GM19238 (cell line): ENCODE results near the gene S100A14.
"Not testable (repeated sequence)": the region's sequence is repeated elsewhere in the genome, so short reads cannot be mapped to it uniquely, and the experiment has no call there.

Source experiments
- DNase-seq: peaks from one replicate; pipeline ENCODE4 v3.0.0; 2011; ENCODE audit warnings: low spot score; ENCODE audit not compliant: insufficient read length

S100A14 gene

DNA sequence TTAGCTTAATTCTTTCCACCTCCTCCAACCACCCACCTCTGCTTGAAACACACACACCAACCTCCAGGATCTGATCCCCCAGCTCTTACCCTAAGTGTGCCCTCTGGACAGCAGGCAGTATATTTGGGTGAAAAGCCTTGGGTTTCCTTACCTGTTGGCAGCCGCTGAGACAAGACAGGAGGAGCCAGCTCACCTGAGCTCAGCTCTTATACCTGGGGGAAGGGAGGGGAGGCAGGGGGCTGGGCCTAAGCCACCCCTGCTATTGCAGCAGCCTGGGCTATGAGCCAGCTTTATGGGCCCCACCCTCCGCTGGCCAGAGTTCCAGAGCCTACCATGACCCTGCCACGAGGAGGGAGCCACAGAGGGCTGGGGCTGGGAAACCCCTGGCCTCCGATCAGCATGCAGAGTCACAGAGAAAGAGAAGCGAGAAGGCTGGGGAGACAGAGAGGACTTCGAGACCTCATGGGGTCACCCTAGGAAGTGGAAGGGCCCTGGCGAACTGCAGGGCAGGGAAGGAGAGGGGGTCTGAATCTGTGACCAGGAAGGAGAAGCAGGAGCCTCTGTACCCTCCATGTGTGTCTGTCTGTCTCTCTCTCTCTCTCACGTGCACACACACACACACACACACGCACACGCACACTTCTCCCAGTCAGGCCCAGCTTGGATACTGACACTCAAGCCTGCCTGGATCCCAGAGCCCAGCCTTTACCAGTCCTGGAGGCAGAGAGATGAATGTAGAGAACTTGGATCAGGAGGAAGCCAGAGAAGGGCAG is at the start of gene S100A14:
TSS of gene S100A14 (minus strand) at position 182 of the 773 bp plus-strand sequence. CDS start 467 bp downstream, outside the sequence.
- no peak for DNase-seq

DNA sequence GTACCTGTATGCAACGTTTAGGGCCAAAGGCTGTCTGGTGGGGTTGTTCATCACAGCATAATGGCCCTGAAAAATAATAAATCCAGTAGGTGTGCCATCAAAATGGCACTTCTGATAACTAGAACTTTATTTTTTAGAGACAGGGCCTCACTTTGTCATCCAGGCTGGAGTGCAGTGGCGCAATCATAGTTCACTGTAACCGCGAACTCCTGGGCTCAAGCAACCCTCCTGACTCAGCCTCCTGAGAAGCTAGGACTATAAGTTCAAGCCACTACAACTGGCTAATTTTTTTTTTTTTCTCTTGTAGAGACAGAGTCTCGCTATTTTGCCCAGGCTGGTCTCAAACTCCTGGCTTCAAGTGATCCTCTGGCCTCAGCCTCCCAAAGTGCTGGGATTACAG is 47.1 kb upstream of the S100A14 start:
- DNase-seq: no peak

DNA sequence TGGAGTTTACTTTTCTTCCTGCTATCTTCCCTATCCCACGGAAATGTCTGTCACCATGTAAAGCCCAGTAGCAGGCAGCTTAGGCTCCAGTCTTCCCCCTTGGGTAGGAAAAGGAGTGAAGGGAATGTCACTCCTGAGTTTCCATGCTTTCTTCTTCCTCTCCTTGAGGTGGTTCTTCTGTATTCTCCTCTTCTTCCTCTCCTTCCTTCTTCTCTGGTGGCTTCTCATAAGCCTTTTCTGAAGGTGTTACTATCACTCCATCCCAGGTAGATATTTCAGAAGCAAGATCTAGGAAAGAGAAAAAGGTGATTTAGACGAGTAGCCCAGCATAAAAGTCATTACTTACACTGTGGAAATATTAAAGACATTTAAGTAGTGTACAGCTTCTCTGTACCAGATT is 46.1 kb upstream of the S100A14 start:
- DNase-seq: no peak

DNA sequence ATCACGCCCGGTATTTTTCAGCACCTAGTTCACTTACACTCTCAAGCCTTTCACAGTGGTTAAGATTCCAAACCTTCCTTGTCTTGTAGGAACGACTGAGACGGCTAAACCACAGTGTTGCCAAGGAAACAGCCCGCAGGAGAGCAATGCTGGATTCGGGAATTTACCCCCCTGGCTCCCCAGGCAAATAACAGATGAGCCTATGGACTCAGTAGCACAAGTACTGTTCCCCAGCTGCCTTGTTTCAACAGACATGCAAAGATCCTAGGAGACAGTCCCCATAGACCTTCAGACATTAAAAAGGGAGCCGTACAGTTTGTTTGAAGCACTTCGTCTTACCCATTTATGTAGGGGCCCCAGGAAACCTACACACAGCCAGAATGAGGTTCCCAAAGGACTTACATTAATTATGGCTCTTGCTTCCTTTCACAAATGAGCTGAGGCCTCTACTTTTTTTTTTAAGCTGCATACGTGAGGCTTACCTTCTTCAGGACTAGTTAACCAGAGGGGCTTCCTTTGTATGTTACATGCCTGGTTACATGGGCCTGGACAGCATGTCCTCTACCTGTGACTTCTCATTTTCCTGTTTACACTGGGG is 45.1 kb upstream of the S100A14 start:
- no peak for DNase-seq

DNA sequence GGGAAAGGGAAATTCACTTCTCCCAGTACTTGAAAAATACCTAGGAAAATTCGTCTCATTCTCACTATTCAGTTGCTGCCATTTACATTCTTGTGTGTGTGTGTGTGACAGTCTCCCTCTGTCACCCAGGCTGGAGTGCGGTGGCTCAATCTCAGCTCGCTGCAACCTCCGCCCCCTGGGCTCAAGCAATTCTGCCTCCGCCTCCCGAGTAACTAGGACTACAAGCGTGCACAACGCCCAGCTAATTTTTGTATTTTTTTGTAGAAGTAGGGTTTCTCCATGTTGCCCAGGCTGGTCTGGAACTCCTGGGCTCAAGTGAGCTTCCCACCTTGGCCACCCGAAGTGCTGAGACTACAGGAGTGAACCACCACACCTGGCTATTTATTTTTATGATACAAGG is 43.5 kb upstream of the S100A14 start:
- DNase-seq: no peak

DNA sequence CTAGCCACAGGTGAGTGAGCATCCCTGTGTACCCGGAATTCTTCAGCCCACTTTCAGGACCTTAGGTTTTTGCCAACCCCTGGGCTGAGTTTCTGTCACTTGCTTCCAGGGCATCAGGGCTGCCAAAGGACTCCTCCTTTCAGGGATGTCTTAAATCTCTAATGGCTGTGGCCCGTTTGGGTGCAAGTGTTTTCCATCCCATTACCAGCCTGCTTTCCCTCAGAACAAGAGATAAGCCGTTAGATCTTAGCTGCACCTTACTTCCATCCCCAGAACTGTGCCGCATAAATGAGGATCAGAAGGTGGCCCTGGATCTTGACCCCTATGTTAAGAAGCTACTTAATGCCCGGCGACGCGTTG is 43.0 kb upstream of the S100A14 start:
- no peak for DNase-seq

DNA sequence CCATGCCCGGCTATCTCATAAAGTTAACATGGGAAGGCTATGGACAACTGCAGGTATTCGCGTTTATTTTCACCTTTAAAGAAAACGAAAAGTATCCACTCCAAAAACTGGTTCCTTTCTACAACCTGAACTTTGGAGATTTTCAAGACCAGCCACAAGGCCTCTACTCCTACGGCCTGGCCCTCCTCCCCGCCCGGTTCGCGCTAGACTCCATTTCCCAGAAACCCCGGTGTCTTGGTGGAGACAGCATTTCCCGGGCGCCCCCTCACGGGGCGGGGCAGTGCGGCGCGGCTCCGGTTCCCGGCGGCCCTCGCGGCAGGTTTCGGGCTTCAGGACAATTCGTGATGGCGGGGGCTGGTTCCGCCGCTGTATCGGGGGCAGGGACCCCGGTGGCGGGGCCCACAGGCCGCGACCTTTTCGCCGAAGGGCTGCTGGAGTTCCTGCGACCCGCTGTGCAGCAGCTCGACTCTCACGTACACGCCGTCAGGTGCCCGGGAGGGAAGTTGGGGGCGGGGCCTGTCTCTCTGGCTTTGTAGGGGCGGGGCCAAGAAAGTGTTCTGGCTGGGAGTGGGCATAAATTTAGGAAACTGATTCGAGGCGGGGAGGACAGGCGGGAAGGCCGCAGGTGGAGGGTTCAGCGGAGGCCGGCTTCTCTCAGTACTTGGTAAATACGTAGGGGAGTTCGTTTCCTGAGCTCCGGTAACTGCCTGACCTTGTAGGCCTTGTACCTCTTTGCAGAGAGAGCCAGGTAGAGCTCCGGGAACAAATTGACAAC is 42.5 kb upstream of the S100A14 start, which contains the start of gene SNAPIN:
TSS of gene SNAPIN (plus strand) at position 304 of the 775 bp plus-strand sequence. CDS start at position 345, 41 bp downstream.
- DNase-seq: peak; percentile 89

DNA sequence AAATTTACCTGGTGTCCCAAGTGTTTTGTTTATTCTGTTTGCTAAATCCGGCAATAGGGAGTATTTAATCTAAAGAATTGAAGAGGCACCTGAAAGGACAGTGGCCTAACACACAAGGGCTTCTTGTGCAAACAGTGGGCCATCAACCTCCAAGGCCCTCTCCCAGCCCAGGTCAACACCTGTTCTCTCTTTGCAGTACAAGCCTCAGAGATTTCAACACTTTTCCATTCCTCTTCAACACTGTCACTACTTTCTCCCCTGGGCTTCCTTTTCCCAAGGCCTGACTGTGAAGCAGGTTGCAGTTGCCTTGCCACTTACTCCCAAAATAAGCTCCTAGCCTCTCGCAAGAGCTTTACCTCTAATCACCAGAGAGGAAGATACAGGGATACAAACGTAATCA is 39.2 kb upstream of the S100A14 start:
- DNase-seq: no peak

DNA sequence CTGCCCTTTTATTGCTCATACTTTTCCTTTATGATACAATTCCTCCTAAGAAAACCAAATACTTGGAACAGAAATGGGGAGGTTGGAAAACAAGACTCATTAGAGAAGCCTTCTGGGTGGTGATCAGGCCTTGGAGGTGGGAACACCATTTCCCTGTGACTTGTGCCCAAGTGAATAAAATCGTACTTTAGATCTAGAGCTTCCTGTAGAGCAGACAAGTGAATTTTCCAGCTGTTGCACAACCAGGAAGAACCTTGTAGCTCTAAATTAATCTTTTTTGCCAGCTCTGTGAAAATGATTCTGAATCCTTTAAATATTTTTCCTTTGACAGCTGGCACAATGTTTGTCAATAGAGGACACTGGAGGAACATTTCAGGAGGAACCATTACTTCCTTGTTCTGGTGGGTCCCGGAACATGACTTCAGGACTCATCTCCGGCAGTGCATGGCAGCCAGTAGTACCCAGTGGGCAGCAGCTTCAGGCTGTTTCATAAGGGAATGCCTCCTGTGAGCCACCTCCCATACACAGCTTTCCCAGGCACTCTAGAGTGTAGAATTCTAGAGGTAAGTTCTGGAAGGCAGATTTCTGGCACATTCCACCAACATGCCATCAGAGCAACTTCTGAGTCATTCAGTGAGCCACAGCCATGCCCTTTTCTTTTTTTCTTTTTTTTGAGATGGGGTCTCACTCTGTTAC is 36.8 kb upstream of the S100A14 start:
- no peak for DNase-seq

DNA sequence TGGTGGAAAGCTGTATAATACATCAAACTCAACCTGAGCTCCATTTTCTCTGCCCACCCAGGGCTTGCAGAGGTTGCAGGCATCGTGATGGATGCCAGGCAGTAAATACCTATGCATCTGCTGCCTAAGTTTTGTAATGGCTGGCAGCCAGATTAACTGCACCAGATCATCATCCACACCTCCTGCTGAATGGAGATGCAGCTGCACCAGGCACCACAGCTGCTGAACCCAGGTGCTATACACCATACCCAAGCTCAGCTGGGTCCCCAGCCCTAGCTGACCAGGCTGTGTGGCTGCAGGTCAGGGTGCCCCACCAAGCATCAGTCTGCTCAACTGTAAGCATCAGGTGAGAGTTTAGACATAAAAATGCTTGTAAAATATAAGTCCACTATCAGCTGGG is 35.6 kb upstream of the S100A14 start:
- DNase-seq: no peak

DNA sequence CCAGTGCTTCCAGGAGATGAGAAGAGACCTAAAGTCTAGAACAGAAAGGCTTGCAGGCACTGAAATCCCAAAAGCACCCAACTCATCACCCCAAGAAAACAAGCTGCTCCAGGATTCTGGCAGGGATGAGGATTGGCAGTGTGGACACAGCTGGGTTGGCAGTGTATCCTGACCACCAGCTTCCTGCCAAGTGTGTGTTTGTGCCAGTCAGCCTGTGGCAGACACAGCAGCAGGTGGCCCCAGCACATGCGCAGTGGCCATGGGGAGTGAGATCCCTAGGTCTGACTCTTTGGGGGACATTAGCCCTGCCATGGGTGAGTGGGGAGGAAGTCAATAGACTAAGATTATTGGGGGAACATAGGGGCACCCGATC is 33.7 kb upstream of the S100A14 start:
- DNase-seq: no peak

DNA sequence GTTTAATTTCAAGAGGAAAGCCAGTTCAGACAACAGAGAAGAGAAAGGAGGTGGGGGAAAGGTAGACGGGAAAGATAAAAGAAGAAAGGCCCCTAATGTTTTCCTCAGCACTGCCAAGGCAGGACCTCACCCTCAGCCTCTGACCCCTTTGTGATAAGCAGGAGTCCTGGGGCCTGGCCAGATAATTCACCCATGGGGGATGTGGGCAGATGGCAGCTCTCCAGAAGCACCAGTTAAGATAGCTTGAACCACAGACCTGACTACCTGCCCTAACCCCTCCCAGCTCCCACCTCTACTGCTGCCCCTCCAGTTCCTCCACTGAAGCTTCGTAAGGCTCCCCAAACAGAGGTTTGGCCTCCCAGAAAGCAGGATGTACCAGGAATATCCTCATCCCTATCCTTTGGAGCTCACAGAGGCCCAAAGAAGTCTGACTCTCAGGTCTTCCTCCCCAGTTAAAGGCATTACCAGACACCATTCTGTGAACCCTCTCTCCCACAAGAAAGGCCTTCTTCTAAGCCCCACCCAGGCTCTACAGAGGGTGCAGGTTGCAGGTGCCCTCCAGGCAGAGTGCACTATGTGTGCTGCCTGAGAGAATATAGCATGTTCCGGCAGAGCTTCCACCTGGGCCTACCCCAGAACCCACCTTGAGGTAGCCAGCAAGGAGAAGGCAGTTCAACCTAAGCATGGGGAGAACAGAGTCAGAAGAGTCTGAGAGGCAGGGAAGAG is 33.2 kb upstream of the S100A14 start:
- DNase-seq: no peak

DNA sequence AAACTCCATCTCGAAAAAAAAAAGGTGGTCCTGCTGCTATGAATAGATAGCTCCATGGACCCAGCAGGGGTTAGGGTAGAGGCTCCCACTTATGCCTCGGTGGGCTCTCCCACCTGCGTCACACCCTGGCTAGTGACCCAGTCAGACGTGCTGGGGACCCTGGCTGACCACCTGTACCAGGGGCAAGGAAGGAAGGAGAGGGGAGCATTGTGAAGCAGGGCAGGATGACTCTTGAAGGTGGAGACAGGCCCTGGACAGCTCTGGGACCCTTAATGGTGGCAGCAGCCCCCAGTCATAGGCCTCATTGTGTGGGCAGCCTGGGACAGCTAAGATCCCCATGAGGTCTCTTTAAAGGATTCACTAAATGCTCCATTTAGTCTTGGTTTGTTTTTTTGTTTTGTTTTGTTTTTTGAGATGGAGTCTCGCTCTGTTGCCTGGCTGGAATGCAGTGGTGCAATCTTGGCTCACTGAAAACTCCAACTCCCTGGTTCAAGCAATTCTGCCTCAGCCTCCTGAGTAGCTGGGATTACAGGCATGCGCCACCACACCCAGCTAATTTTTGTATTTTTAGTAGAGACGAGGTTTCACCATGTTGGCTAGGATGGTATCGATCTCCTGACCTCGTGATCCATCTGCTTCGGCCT is 32.0 kb upstream of the S100A14 start:
- no peak for DNase-seq

DNA sequence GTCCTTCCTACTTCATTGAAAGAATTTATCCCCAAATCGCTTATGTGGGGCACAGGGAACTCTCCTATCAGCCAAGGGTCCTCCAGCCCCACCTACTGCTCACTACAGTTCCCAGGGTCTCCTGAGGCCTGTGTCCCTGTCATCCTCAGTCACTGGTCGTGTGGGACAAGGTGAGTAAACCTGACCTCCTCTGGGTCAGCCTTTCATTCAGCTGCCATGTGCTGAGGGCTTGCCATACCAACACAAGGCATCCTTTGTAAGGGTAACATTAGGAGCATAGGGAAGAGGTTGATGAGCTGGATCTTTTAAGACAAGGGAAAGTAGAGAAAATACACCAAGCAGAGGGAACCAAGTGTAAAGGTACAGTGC is 31.2 kb upstream of the S100A14 start:
- no peak for DNase-seq

DNA sequence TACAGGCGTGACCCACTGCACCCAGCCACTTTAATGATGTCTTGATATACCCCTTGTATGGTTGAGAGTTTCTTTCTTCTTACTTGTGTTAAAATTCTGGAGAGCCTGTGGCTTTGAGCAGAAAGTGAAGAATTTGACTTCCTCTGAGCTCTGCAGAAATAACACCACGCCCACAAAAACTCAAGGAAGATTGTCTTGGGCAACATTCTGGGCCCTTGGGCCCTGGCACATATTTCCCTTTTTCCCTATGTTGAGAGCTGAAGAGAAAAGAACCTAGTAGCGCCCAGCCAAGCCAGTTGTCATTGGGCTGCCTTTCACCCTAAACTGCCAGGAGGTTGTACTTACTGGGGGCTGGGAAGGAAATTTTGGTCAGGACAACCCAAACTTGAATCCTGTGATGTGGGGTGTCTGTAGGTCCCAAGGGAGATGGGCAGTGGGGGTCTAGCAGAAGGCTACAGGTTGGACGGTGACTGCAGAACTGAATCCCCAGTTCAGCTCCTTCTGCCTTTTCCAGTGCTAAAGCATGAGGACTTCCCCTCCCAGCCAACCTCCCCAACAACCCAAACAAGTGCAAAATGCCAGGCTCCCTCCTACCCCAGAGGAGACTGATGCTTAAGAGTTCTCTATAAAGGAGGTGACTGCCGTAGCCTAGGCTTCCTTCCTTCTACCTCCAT is 30.7 kb upstream of the S100A14 start:
- no peak for DNase-seq

DNA sequence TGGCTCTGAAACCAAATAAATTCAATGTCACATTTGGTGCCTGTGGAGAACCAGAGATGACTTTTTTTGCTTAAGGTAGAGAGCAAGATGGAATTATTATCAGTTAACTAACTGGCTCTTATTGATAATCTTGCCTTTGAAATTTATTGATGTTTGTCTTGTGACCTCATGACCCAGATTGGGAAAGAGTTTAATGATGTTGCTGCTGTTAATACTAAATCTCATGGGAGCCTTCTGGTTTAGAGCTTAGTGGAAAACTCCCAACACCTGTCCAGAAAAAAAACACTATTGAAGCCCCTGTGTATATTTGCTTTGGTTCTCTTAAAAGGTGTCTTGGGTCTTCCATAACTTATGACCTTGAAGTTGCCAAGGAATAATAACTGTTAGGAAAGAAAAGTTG is 27.7 kb upstream of the S100A14 start:
- no peak for DNase-seq

DNA sequence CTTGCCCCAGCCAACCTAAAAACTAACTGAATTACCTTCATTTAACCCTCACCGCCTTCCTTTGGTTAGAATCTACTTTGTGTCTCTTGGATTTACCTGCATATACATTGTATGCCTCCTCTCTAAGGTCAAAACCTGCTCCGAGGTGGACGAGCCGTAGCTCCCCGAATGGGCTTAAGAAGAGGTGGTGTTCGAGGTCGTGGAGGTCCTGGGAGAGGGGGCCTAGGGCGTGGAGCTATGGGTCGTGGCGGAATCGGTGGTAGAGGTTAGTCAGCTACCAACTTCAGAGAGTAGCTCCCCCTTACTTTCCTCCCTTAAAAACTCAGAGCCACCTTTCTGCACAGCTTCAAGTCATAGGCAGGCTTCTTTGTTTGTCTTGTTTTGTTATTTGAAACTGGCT is 27.0 kb upstream of the S100A14 start:
- DNase-seq: no peak

DNA sequence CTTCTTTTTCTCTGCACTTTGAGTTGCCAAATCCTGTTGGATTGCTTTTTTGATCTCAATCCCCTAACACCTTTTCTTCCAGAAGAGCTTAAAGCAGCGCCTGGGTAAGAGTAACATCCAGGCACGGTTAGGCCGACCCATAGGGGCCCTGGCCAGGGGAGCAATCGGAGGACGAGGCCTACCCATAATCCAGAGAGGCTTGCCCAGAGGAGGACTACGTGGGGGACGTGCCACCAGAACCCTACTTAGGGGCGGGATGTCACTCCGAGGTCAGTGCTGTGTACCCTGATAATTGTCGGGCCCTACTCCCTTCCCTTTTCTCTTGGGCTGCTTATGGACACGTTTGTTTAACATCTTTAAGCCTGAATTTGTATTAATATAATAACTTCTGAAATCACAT is 26.0 kb upstream of the S100A14 start:
- DNase-seq: no peak

DNA sequence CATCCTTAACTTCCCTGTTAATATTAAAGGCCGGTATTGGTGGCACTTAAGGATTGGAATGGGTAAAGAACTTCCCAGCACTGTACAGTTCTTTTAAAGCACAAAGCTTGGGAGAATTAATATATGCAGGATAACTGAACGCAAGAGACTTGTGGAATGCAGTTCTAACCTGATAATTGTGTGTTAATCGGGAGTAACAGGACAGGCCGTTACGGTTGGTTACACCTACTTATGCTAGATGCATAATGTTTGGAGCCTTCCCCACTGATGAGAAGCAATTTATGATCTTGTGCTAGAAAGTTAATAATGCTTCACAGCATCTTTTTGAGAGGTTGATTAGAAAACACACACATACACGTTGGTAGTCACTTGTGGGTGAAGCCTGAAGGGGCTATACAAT is 24.7 kb upstream of the S100A14 start:
- DNase-seq: no peak

DNA sequence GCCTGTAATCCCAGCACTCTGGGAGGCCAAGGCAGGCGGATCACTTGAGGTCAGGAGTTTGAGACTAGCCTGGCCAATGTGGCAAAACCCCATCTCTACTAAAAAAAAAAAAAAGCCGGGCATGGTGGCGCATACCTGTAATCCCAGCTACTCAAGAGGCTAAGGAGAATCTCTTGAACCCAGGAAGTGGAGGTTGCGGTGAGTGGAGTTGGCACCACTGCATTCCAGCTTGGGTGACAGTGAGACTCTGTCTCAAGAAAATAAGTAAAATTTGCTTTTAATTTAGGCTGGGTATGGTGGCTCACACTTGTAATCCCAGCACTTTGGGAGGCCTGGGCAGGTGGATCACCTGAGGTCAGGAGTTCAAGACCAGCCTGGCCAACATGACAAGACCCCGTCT is 24.1 kb upstream of the S100A14 start:
- not testable (repeated sequence) for DNase-seq
